SH-SY5Y (cell line): ENCODE measurements around the gene JAK2.

Source experiments
- GATA2 ChIP-seq: IDR thresholded peaks from 2 replicates; pipeline ENCODE4 v1.6.1; 2011; ENCODE audit warnings: mild to moderate bottlenecking, low read depth, low read length
- GATA3 ChIP-seq: IDR thresholded peaks from 2 replicates; pipeline ENCODE4 v1.6.1; 2011; ENCODE audit warnings: low read depth, mild to moderate bottlenecking, low read length, moderate library complexity

Gene JAK2

GRCh38 chr9:4984621-4985385, at the start of gene JAK2:
TSS of gene JAK2 (plus strand) at chr9:4985272. CDS start at chr9:5021988, 36,716 bp downstream.
- TF ChIP-seq GATA2: no peak
- TF ChIP-seq GATA3: no peak

- TF ChIP-seq GATA3: no peak
- no peak for TF ChIP-seq GATA2
Measured at GRCh38 chr9:4936277-4936676, 48.8 kb upstream of the JAK2 start.

GRCh38 chr9:4936823-4937222, 48.2 kb upstream of the JAK2 start:
- TF ChIP-seq GATA3: no peak
- no peak for TF ChIP-seq GATA2

DNA sequence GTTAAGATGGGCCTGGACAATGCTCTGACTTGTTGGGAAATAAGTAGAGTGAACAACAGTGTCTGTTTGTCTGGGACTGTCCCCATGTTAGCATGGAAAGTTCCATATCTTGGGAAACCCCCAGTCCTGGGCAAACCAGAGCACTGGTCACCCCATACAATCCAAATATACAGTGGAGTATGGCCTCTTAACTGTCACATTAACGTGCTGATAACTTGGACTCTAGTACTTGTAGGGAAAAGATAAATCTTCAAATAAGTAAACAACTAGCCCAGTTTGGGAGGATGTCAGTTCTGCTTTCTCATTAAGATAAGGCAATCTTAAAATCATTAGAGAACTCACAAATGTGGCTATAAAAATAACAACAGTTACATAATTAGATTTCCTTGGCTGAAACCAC, 47.6 kb upstream of the JAK2 start:
- TF ChIP-seq GATA3: no peak
- no peak for TF ChIP-seq GATA2

- TF ChIP-seq GATA2 (no peak), GATA3 (no peak)
Measured at GRCh38 chr9:4938496-4938895, 46.6 kb upstream of the JAK2 start.

- TF ChIP-seq GATA3 (no peak), GATA2 (no peak)
Measured at GRCh38 chr9:4939118-4939561, 45.9 kb upstream of the JAK2 start.

- TF ChIP-seq GATA3 (no peak), GATA2 (no peak)
Measured at GRCh38 chr9:4943346-4943745, 41.7 kb upstream of the JAK2 start.

- TF ChIP-seq GATA2 (no peak), GATA3 (no peak)
Measured at GRCh38 chr9:4946937-4947336, 38.1 kb upstream of the JAK2 start.

DNA sequence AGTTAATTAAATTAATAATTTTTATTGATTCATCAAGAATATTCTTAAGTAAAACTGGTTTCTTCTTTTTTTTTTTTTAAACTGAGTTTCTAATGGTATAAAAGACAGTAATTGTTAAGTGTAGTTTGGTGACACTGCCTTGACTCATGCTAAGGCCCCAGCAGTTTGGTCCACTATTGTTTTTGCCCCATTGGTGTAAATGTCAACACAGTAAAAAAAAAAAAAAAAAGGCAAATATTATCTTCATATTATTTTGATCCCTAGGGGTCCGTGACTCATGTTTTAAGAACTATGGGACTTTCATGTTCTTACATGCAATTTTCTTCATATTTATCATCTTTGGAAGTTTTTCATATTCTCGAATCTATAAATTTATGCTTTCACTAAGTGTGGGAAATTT, 29.2 kb upstream of the JAK2 start:
- TF ChIP-seq GATA3 (no peak), GATA2 (no peak)

GRCh38 chr9:4959031-4959430, 26.0 kb upstream of the JAK2 start:
- no peak for TF ChIP-seq GATA3

DNA sequence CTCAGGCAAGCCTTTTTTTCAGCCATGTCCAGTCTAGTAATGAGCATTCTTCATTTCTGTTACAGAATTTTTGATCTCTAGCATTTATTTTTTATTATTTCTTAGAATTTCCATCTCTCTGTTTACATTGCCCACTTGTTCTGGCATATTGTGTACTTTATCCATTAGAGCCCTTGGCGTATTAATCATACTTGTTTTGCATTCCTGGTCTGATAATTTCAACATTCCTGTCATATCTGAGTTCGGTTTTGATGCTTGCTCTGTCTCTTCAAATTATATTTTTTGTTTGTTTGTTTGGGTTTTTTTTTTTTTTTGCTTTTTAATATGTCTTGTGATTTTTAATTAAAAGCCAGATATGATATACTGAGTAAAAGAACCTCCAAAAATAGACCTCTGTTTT, 23.0 kb upstream of the JAK2 start:
- no peak for TF ChIP-seq GATA3
- TF ChIP-seq GATA2: no peak

DNA sequence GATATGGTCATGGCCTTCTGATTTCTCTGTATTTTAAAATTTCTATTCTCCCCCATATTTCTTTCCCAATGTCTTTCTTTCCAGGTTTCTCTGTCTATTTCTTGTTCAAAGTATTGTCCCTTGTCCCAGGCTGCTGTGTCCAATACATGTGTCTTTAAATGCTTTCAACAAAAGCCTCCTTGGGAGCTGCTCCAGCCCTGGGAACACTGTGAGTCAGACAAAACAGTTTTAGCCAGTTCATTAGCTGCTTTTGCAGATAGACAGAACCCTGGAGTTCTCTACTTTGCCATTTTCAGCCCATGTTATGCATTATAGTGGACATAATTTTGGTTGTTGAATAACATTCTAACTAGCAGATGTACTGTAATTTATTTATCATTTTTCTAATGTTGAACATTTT, 20.5 kb upstream of the JAK2 start:
- no peak for TF ChIP-seq GATA3
- no peak for TF ChIP-seq GATA2

- TF ChIP-seq GATA2: no peak
- no peak for TF ChIP-seq GATA3
Measured at GRCh38 chr9:4965174-4965821, 19.8 kb upstream of the JAK2 start.

GRCh38 chr9:4967523-4967922, 17.5 kb upstream of the JAK2 start:
- no peak for TF ChIP-seq GATA2
- TF ChIP-seq GATA3: no peak

DNA sequence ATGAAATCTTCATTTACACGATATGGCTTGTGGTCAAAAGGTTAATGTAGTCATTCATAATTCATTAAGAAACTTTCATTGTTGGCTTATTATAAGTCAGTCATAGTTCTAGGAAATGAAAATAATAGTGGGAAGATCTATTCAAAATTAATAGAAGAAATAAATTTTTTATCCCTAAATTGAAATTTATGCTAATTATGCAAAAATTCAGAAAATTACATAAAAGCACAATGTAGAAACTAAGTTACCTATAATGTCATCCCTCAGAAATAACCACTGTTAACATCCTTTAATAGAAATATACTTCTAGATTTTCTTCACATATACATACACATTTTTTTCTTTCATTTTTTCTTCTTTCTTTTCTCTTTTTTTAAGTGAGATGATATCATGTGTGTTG, 15.9 kb upstream of the JAK2 start:
- TF ChIP-seq GATA2 (no peak), GATA3 (no peak)

GRCh38 chr9:4970970-4971641, 14.0 kb upstream of the JAK2 start:
- no peak for TF ChIP-seq GATA2
